ENCODE results near the gene KMO.

- no peak for TF ChIP-seq CTCF (IDR thresholded peaks at IDR 0.05)
- TF ChIP-seq EP300 (IDR thresholded peaks at IDR 0.05; ENCODE audit: low read depth), result no peak
- TF ChIP-seq POLR2AphosphoS5 (IDR thresholded peaks at IDR 0.05), result no peak
- TF ChIP-seq POLR2A (IDR thresholded peaks at IDR 0.05), result no peak
These were observed 42.0 kb downstream of the KMO start for GRCh38 chr1:241574154-241574553.
